ENCODE data around the gene USP32. TPM values are rescaled to one million over a fixed set of nuclear protein-coding genes. Genes with fewer than 3 reads are reported as not detected.

The USP32 gene
- total RNA-seq, 6 experiments from 2014 or later: 24.8 to 44.2 (median 33.5) TPM

DNA sequence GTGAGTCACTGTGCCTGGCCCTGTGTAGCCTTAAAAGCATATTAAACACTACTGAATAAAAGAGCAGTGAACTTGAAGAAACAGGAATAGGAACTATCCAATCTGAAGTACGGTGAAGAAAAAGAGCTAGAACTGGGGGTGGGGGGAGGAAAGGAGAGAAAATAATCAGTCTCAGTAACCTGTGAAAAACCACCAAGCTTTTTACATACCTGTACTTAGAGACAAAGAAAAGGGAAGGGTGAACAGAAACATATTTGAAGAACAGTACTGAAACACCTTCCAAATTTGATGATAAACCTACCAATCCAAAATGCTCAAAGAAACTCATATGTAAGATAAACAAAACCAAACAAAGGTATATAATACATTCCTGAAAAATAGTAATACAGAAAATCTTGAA lies 77.5 kb downstream of the USP32 start:
- ATAC-seq (no peak), DNase-seq (no peak)
- Histone ChIP-seq H3K4me3 (no peak overlapping the region), H3K27ac (no peak overlapping the region), H3K27me3 (no peaks in the 10 kb centered on the region), H3K9me3 (no peaks in the 10 kb centered on the region), H3K36me3 (no peaks in the 10 kb centered on the region), H3K4me1 (peaks cover 0 to 25% (median 3%) of the 10 kb centered on the region in 4 donors)
- TF ChIP-seq, protein P1, sequence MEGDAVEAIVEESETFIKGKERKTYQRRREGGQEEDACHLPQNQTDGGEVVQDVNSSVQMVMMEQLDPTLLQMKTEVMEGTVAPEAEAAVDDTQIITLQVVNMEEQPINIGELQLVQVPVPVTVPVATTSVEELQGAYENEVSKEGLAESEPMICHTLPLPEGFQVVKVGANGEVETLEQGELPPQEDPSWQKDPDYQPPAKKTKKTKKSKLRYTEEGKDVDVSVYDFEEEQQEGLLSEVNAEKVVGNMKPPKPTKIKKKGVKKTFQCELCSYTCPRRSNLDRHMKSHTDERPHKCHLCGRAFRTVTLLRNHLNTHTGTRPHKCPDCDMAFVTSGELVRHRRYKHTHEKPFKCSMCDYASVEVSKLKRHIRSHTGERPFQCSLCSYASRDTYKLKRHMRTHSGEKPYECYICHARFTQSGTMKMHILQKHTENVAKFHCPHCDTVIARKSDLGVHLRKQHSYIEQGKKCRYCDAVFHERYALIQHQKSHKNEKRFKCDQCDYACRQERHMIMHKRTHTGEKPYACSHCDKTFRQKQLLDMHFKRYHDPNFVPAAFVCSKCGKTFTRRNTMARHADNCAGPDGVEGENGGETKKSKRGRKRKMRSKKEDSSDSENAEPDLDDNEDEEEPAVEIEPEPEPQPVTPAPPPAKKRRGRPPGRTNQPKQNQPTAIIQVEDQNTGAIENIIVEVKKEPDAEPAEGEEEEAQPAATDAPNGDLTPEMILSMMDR (IDR thresholded peaks at IDR 0.05): no peak
- TF ChIP-seq POLR2A (IDR thresholded peaks at IDR 0.05): no peak
- intact Hi-C loops (cut with DNase I): no loop called here
- WGBS (ENCODE audit: insufficient coverage, low coverage, low lambda C conversion rate, missing lambda C conversion rate): 56% methylated on average over 1 of the region's 1 CpG

DNA sequence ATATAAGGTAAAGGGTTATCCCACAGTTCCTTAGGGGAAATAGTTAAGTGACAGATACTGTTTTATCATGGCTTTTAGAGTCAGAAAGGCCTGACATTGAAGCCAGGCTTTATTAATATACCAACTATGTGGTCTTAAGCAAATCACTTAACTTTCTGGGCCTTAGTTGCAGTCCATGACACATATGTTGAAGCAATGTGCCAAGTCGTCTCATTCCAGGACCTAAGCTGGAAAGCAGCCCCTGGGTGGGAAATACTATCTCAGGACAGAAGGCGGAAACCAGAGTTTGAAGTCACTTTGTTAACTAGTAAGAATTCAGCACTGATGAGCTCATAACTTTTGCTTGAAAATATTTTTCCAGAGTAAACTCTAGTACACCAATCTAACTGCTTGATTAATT lies 80.0 kb downstream of the USP32 start:
- H3K27me3 ChIP-seq: no peaks in the 10 kb centered on the region
- ATAC-seq (no peak), DNase-seq (no peak)
- WGBS (ENCODE audit: insufficient coverage, low coverage, low lambda C conversion rate, missing lambda C conversion rate): 90% methylated on average over 2 of the region's 2 CpGs
- H3K4me3 ChIP-seq: no peak overlapping the region
- no peaks in the 10 kb centered on the region for H3K9me3 ChIP-seq
- peaks cover 0 to 12% (median 3%) of the 10 kb centered on the region in 4 donors for H3K4me1 ChIP-seq
- intact Hi-C loops (cut with DNase I): no loop called here
- no peak overlapping the region for H3K27ac ChIP-seq
- TF ChIP-seq POLR2A (IDR thresholded peaks at IDR 0.05): no peak
- TF ChIP-seq, protein P1 (IDR thresholded peaks at IDR 0.05): no peak
- no peaks in the 10 kb centered on the region for H3K36me3 ChIP-seq

DNA sequence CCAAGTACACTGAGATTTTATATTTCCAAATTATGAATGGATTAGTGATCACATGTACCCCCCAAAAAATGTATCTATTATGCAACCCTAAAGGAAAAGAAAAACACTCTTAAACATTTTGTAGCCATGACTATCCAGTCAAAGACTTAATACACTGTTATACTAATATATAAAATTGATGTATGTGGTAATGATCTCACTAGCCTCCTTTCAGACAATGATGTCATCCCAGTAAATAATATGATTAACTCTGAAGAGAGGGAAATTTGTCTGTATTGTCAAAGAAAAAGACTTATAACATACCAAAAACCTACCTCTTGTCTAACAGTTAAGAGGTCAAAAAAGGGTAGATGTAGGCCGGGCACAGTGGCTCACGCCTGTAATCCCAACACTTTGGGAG lies 80.7 kb downstream of the USP32 start:
- ATAC-seq: no peak
- Histone ChIP-seq H3K36me3 (no peaks in the 10 kb centered on the region), H3K27me3 (no peaks in the 10 kb centered on the region), H3K9me3 (no peaks in the 10 kb centered on the region), H3K4me3 (no peak overlapping the region), H3K27ac (no peak overlapping the region), H3K4me1 (peaks cover 0 to 9% (median 3%) of the 10 kb centered on the region in 4 donors)
- DNase-seq: no peak
- intact Hi-C loops (cut with DNase I): no loop called here
- TF ChIP-seq POLR2A (IDR thresholded peaks at IDR 0.05): no peak
- TF ChIP-seq, protein P1 (IDR thresholded peaks at IDR 0.05): no peak
- WGBS (ENCODE audit: insufficient coverage, low coverage, low lambda C conversion rate, missing lambda C conversion rate): 100% methylated on average over 2 of the region's 2 CpGs

DNA sequence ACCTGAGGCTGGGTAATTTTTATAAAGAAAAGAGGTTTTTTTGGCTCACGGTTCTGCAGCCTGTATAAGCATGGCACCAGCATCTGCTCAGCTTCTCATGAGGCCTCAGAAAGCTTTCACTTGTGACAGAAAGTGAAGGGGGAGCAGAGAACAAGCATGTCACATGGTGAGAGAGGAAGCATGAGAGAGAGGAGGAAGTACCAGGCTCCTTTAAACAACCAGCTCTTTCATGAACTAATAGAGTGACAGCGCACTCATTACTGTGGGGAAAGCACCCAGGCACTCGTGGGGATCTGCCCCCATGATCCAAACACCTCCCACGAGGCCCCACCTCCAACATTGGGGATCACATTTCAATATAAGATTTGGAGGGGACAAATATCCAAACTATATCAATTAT lies 86.8 kb downstream of the USP32 start:
- Histone ChIP-seq H3K27ac (no peak overlapping the region), H3K4me1 (peaks cover 0 to 18% (median 6%) of the 10 kb centered on the region in 4 donors), H3K9me3 (no peaks in the 10 kb centered on the region), H3K36me3 (peaks cover 0 to 2% (median 0%) of the 10 kb centered on the region in 4 donors), H3K27me3 (no peaks in the 10 kb centered on the region), H3K4me3 (no peak overlapping the region)
- intact Hi-C loops (cut with DNase I): no loop called here
- 32% methylated on average over 3 of the region's 4 CpGs for WGBS (ENCODE audit: insufficient coverage, low coverage, low lambda C conversion rate, missing lambda C conversion rate)
- no peak for DNase-seq
- ATAC-seq: peak; percentile 60 to 75 (median 68)
- TF ChIP-seq, protein P1 (IDR thresholded peaks at IDR 0.05): no peak
- no peak for TF ChIP-seq POLR2A (IDR thresholded peaks at IDR 0.05)

DNA sequence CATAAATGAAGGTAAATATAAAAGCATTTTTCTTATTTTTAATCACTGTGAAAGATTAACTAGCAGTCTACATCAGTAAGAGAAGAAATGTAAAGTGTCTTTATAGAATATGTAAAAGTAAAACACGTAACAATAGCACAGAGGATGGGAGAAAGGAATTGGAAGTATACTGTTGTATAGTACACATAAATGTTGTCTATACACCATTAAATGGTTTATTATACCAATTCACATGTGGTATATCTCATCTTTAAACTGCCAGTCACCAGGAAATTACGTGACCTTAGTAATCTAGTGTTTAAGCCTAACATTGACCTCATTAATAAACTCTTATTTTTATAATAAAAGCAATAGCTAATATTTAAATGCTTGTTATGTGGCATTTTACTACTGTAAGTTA lies 87.4 kb downstream of the USP32 start:
- DNase-seq (no peak), ATAC-seq (no peak)
- H3K27me3 ChIP-seq: no peaks in the 10 kb centered on the region
- no peak overlapping the region for H3K4me3 ChIP-seq
- no peaks in the 10 kb centered on the region for H3K9me3 ChIP-seq
- 91% methylated on average over 2 of the region's 2 CpGs for WGBS (ENCODE audit: insufficient coverage, low coverage, low lambda C conversion rate, missing lambda C conversion rate)
- peaks cover 0 to 18% (median 6%) of the 10 kb centered on the region in 4 donors for H3K4me1 ChIP-seq
- peaks cover 0 to 3% (median 0%) of the 10 kb centered on the region in 4 donors for H3K36me3 ChIP-seq
- intact Hi-C loops (cut with DNase I): no loop called here
- no peak for TF ChIP-seq POLR2A (IDR thresholded peaks at IDR 0.05)
- TF ChIP-seq, protein P1 (IDR thresholded peaks at IDR 0.05): no peak
- no peak overlapping the region for H3K27ac ChIP-seq

Data from right lobe of liver (tissue), 6 donors.